Breast epithelium (tissue), 4 donors: Measurements from ENCODE around the gene CHP1. TPM values are rescaled to one million over a fixed set of nuclear protein-coding genes. Genes with fewer than 3 reads are reported as not detected.
"Not testable (repeated sequence)": the region's sequence is repeated elsewhere in the genome, so short reads cannot be mapped to it uniquely, and the experiment has no call there.

Experiments
- DNase-seq, 2 donors: peaks; one replicate each; pipeline ENCODE4 v3.0.0-alpha.2; 2019; ENCODE audit warnings: low spot score in 2 of 2
- H3K27ac ChIP-seq, 2 donors: fragments of 200-600 bp; sonication (generic) in 1 of 2; one replicate each; pipeline ENCODE4 v1.5.1; 2016 to 2019; ENCODE audit warnings: mild to moderate bottlenecking in 1 of 2
- H3K27me3 ChIP-seq, 2 donors: fragments of 200-600 bp; sonication (generic) in 1 of 2; one replicate each; pipeline versions ENCODE4 v1.5.1 to v1.6.0; 2017 to 2019; ENCODE audit warnings: control low read depth in 1 of 2, mild to moderate bottlenecking in 1 of 2
- H3K36me3 ChIP-seq: fragments of 200-600 bp; one replicate; pipeline ENCODE4 v1.5.1; 2019
- H3K4me1 ChIP-seq, 2 donors: fragments of 200-600 bp; sonication (generic); one replicate each; pipeline ENCODE4 v1.5.1; 2016 to 2019; ENCODE audit warnings: control low read depth in 1 of 2
- H3K4me3 ChIP-seq, 3 donors: fragments of 200-600 bp; sonication (generic); 1 replicate in 2 of 3; 2 replicates in 1 of 3; pipeline ENCODE4 v1.5.1; 2016 to 2019; ENCODE audit warnings: mild to moderate bottlenecking in 3 of 3, moderate library complexity in 2 of 3
- H3K9me3 ChIP-seq, 2 donors: fragments of 200-600 bp; sonication (generic) in 1 of 2; one replicate each; pipeline ENCODE4 v1.5.1; 2016 to 2019; ENCODE audit warnings: control low read depth in 1 of 2
- CTCF ChIP-seq, 3 donors: fragments of 450-650 bp; IDR thresholded peaks; one replicate each; pipeline ENCODE4 v1.5.1; 2016 to 2017; ENCODE audit warnings: antibody characterized with exemption in 3 of 3, mild to moderate bottlenecking in 3 of 3, moderate library complexity in 3 of 3
- POLR2A ChIP-seq: fragments of 450-650 bp; IDR thresholded peaks from one replicate; pipeline ENCODE4 v1.6.1; 2016; ENCODE audit warnings: antibody characterized with exemption, mild to moderate bottlenecking, moderate library complexity
- POLR2AphosphoS5 ChIP-seq, 3 donors: sonication (generic); formaldehyde crosslinking; IDR thresholded peaks; one replicate each; pipeline ENCODE4 v1.6.1; 2017; ENCODE audit warnings: antibody characterized with exemption in 3 of 3
- intact Hi-C: fragments of 100-400 bp; cut with DNase I; formaldehyde crosslinking; loops from one replicate; pipeline ENCODE4 v1.15.1; 2023; ENCODE audit warnings: low total_unique reads
- total RNA-seq, 3 donors: library from RNA; depleted of rRNA; stranded (reverse); fragments of >200 nt; gene quantifications; one replicate each; pipeline ENCODE4 v1.1.0, GENCODE V29; 2016

The CHP1 gene
- total RNA-seq, 3 donors from 2014 or later, result 107 to 290 (median 120) TPM

- DNase-seq, result no peak
- H3K36me3 ChIP-seq, result no peaks in the 10 kb centered on the region
- H3K4me1 ChIP-seq, result no peaks in the 10 kb centered on the region
- no peaks in the 10 kb centered on the region for H3K9me3 ChIP-seq
- no peak overlapping the region for H3K4me3 ChIP-seq
- intact Hi-C loops, result no loop called here
- H3K27ac ChIP-seq, result no peak overlapping the region
- no peaks in the 10 kb centered on the region for H3K27me3 ChIP-seq
- TF ChIP-seq CTCF (IDR thresholded peaks at IDR 0.05) (no peak), POLR2A (no peak), POLR2AphosphoS5 (IDR thresholded peaks at IDR 0.05) (no peak)
These were observed 11.7 kb upstream of the CHP1 start for GRCh38 chr15:41219381-41219780.

GRCh38 chr15:41230345-41230649, 771 bp upstream of the CHP1 start:
- Histone ChIP-seq H3K27me3 (no peaks in the 10 kb centered on the region), H3K36me3 (no peaks in the 10 kb centered on the region), H3K27ac (peak overlapping the region; percentile 95 to 96), H3K4me3 (peak overlapping the region; percentile 67 to 96 (median 73)), H3K4me1 (no peaks in the 10 kb centered on the region), H3K9me3 (no peaks in the 10 kb centered on the region)
- TF ChIP-seq POLR2AphosphoS5 (IDR thresholded peaks at IDR 0.05), result no peak
- intact Hi-C loops, result no loop called here
- no peak for DNase-seq

- Histone ChIP-seq H3K4me1 (no peaks in the 10 kb centered on the region), H3K27me3 (no peaks in the 10 kb centered on the region), H3K9me3 (no peaks in the 10 kb centered on the region), H3K4me3 (peak overlapping the region; percentile 67 to 96 (median 73)), H3K27ac (peak overlapping the region; percentile 95 to 96), H3K36me3 (no peaks in the 10 kb centered on the region)
- TF ChIP-seq CTCF (IDR thresholded peaks at IDR 0.05) (no peak), POLR2A (no peak), POLR2AphosphoS5 (IDR thresholded peaks at IDR 0.05) (no peak)
- intact Hi-C loops, result no loop called here
- DNase-seq, result no peak
These were observed 556 bp downstream of the CHP1 start for GRCh38 chr15:41231422-41232226.

GRCh38 chr15:41233367-41233771, 2.3 kb downstream of the CHP1 start:
- no peaks in the 10 kb centered on the region for H3K36me3 ChIP-seq
- no peaks in the 10 kb centered on the region for H3K9me3 ChIP-seq
- no peak overlapping the region for H3K4me3 ChIP-seq
- TF ChIP-seq CTCF (IDR thresholded peaks at IDR 0.05) (no peak), POLR2A (no peak), POLR2AphosphoS5 (IDR thresholded peaks at IDR 0.05) (no peak)
- intact Hi-C loops, result no loop called here
- no peaks in the 10 kb centered on the region for H3K27me3 ChIP-seq
- DNase-seq, result no peak
- H3K4me1 ChIP-seq, result no peaks in the 10 kb centered on the region
- H3K27ac ChIP-seq, result no peak overlapping the region

GRCh38 chr15:41235228-41235627, 4.2 kb downstream of the CHP1 start:
- H3K36me3 ChIP-seq, H3K9me3 ChIP-seq, H3K4me3 ChIP-seq, DNase-seq, H3K27me3 ChIP-seq, intact Hi-C loops, H3K27ac ChIP-seq, H3K4me1 ChIP-seq: not testable (repeated sequence)

- no peaks in the 10 kb centered on the region for H3K9me3 ChIP-seq
- no peaks in the 10 kb centered on the region for H3K27me3 ChIP-seq
- no peak overlapping the region for H3K27ac ChIP-seq
- H3K4me1 ChIP-seq, result no peaks in the 10 kb centered on the region
- intact Hi-C loops, result no loop called here
- no peak for DNase-seq
- no peaks in the 10 kb centered on the region for H3K36me3 ChIP-seq
- no peak overlapping the region for H3K4me3 ChIP-seq
- TF ChIP-seq POLR2AphosphoS5 (IDR thresholded peaks at IDR 0.05), result no peak
- TF ChIP-seq POLR2A, result no peak
- TF ChIP-seq CTCF (IDR thresholded peaks at IDR 0.05), result no peak
These were observed 4.9 kb downstream of the CHP1 start for GRCh38 chr15:41235929-41236328.
